C4-2B (cell line): ENCODE data around the gene KRTAP4-8.

Source experiments
- ZFX ChIP-seq: fragments of 450-650 bp; IDR thresholded peaks from 2 replicates; pipeline ENCODE4 v1.6.1; 2017
- TF ChIP-seq, protein P1 (sequence below): fragments of 450-650 bp; conservative IDR thresholded peaks from 2 replicates; pipeline ENCODE4 v1.5.1; 2017; ENCODE audit warnings: mild to moderate bottlenecking

DNA sequence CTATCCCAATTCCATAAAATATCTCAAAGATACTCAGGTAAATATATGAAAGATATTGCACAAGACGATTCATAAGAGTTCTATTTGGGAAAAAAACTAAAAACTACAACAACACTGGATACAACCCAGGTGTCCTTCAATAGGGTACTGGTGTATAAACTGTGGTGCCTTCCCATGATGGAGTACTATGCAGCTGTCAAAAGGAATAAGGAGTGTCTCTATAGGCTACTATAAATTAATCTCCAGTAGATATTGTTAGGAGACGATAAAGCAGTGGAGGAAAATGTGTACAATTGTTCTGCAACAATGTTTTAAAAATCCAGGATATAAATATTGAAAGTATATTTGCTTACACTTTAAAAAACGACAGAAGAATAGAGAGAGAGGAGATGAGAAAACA, 28.5 kb upstream of the KRTAP4-8 start:
- TF ChIP-seq, protein P1, sequence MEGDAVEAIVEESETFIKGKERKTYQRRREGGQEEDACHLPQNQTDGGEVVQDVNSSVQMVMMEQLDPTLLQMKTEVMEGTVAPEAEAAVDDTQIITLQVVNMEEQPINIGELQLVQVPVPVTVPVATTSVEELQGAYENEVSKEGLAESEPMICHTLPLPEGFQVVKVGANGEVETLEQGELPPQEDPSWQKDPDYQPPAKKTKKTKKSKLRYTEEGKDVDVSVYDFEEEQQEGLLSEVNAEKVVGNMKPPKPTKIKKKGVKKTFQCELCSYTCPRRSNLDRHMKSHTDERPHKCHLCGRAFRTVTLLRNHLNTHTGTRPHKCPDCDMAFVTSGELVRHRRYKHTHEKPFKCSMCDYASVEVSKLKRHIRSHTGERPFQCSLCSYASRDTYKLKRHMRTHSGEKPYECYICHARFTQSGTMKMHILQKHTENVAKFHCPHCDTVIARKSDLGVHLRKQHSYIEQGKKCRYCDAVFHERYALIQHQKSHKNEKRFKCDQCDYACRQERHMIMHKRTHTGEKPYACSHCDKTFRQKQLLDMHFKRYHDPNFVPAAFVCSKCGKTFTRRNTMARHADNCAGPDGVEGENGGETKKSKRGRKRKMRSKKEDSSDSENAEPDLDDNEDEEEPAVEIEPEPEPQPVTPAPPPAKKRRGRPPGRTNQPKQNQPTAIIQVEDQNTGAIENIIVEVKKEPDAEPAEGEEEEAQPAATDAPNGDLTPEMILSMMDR = no peak
- TF ChIP-seq ZFX = no peak
